ENCODE results near the gene NFYC.

NFYC gene

DNA sequence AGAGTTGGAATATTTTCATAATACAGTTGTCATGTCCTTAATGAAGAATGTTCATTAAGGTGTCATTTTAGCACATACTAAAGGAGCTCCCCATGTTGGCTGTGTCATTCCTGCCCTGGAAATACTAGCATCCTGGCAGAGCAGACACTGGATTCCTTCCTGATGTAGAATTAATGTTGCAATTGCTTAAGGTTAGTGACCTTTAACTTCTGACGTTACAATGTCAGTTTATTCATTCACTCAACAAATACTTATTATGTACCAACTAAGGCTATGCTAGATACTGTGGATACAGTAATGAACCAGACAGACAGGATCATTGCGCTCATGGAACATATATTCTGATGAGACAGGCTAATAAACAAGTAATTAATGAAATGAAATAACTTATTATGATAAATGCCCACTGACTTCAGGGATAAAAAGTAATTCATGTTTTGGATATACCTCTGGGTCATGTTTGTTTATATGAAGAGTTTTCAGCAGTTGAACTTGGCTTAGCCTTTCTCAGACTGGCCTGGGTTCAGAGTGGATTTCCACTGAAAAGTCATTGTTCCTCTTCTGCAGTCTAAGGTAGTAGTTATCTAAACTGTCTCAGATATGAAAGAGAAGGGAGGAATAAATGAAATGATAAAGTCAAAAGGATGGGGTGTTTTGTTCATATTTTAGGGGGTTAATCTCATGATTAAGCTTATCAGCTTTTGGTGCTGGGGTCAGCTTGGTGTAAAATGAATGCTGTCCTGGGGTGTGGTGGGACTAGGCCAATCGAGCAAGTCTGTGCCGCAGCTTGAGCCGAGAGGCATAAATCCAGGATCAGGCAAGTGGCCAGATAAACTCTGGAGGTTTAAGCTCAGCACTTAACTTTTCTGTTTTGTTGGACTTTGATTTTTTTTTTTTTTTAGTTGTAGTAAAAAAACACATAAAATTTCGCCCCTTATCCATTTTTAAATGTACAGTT lies 48.8 kb downstream of the NFYC start:
- no peak for DNase-seq

DNA sequence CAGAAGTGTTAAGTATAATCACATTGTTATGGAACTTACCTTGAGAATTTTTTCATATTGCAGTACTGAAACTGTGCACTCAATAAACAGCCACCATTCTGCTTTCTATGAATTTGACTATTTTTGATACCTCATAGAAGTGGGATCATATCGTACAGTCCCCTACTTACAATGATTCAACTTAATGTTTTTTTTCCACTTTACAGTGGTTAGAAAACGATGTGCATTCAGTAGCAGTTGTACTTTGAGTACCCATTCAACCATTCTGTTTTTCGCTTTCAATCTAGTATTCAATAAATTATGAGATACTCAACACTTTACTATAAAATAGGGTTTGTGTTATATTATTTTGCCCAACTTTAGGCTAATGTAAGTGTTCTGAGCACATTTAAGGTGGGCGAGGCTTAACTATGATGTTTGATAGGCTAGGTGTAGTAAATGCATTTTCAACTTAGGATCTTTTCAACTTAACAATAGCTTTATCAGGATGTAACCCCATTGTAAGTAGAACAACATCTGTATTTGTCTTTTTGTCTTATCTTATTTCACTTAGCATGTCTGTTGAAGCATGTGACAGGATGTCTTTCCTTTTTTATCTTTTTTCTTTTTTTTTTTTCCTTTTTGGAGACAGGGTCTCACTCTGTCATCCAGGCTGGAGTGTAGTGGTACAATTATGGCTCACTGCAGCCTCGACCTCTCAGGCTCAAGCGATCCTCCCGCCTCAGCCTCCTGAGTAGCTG lies 49.7 kb downstream of the NFYC start:
- no peak for DNase-seq

DNA sequence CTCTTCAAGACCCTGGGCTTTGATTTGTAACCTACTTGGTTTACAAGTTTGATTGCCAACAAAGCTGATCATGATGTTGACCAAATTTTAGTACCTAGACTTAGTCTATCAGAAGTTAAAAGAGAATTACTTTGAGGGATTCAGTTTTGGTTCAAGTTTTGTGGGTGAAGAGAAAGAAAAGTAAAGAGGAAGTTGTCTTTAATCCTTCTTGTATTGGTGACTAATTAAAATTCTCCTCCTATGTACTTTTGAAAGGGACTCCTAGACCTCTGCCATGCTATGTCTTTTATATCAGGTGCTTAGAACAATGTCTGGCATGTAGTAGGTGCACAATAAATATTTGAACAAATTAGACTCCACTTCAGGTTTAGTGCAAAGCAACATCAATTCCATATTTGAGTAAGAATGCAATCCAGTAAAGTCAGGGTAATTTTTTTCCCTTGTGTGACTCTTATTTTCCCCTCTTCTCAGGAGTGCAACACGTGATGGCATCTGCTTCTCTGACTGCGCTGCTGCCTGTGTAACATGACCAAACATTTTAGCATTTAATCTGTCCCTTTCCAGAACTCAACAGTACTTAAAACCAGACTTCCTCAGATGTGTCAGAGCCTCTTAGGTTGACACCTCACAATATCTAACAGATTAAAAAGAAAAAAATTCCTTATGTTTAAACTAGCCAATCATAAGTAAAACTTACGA lies 51.0 kb downstream of the NFYC start:
- no peak for DNase-seq

DNA sequence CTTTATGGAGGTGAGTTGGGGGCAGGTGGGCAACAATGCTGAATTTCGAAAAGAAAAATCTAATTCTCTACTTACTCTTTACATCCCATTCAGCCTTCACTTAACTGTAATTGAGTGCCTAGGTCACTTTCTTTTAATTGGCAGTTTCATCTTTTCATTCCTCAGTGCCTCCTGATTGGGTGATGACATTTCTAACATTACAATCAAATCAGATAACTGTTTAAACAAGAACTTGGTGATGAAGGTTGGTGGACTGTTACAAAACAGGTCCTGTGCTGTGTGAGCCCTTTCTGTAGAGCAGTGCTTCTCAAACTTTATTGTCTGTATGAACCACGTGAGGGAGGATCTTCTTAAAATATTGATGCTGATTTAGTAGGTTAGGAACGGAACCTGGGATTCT lies 51.9 kb downstream of the NFYC start:
- no peak for DNase-seq

DNA sequence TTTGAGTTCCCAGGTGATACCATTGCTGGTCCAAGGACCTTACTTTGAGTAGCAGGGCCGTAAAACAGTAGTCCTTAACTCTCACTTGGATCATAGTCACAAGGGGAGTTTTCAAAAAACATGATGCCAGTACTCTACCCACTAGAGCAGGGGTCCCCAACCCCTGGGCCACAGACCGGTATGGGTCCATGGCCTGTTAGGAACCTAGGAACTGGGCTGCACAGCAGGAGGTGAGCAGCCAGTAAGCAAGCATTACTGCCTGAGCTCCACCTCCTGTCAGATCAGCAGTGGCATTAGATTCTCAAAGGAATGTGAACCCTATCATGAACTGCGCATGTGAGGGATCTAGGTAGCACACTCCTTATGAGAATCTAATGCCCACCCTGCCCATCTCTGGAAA lies 52.4 kb downstream of the NFYC start:
- no peak for DNase-seq

DNA sequence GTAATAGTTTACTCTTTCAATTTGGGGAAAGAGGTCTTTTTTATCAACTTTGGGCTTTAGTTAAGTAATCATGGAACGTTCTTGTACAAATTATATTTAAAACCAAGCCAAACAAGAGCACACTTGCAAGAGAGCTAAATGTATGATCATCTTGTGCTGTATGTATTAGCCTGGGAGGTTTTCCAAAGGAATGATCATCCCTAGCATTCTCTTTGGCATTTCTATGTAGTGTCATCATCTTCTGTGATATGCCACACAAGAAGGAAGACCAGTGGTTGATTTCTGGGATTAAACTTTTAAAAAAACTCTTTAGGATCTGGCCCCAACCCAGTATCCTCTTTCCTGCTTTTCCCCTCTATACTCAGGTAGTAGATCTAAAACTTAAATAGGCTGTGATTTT lies 53.7 kb downstream of the NFYC start:
- no peak for DNase-seq

DNA sequence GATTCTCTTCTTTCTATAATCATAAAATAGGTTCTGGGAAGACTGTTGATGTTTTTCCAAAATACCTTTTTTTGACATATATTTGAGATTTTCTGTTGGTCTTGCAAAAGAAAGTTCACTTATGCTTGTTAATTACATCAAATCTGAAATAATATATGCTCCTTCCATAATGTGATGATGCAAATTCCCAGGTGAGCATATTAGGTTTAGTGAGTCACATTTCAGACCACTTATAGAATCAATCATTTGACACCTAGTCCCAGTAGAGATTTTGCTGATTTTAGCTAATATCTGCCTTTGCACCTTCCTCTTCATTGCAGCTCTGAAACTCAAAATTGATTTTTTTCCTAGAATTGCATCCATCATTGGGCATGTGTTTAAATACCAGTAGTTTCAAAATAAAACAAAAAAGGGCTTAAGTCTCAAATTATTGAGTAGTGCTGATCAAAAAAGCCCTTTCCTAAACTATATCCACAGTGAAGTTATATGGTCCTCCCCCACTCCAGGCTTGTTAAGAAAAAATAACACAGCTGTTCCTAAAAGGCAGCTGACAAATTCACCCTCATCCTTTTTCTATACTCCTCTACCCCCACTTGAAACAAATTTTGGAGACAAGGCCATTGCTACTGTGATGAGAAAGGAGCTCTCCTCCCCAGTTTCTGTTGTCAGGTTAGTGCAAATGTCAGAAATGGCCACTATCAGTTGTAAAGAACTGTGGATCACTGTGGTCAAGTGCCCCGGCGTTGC lies 55.0 kb downstream of the NFYC start:
- no peak for DNase-seq

DNA sequence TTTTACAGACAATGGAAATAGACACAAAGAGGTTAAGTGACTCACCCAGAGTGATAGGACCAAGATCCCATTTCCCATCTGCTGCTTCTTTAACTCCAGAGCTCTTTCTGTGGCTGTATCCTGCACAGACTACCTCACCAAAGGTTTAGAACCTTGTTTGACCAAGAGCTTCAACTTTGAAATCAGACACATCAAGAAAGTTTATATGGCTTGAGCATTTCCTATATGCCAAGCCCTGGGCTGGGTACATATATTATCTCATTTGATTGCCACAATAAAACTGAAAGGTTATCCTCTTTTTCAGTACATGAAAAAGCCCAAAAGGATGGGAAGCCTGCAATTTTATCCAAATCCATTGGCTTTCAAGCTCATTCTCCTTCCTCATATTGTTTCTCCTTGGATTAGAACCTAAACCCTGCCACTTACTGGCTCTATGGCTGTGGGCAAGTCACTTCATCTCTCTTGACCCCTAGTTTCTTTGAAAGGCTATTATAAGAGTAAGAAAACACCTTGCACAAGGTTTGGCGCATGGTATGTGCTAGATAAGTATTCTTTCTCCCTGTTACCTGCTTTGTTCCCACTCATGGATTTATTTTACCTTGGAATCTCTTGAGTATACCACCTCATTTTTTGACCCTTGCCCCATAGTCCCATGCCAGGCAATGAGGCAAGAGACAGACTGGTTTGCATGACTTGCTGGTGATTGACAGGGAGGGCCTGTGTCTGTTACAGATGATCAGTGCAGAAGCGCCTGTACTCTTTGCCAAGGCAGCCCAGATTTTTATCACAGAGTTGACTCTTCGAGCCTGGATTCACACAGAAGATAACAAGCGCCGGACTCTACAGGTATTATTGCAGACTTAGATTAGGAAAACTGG lies 57.6 kb downstream of the NFYC start:
- no peak for DNase-seq

DNA sequence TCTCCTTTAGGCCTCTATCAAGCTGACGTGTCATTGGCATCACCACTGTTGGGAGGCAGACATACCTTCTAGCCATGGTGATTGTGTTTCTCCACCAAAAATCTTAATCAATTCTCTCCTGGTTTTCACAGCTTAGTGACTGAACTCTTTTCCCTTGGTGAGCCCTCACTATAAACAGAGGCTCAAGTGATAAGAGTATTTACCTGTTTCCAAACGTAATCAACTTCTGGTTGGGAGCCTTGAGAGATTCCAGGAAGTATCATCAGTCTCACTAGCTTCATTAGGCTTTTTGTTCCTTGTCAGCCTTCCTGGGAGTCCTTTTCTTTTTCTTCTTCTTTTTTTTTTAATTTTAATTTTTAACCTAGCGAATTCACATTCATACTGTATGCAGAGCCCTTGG lies 58.3 kb downstream of the NFYC start:
- no peak for DNase-seq

DNA sequence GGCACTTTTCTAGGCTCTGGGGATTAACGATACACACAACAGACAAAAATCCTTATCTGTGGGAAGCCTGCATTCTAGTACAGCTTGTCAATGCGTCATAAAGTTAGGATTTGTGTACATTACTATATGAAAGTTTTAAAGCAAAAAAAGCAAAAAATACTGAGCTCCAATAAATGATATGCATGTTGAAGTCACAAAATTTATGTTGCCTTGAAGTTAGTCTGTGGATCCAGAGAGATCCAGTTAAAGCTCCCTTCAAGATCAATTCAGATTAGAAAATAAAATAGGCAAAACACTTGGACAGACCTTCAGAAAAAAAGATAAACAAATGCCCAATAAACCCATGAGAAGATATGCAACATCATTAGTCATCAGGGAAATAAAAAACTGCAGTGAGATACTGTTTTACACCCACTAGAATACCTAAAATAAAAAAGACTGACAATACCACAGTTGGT lies 59.0 kb downstream of the NFYC start:
- DNase-seq = no peak

DNA sequence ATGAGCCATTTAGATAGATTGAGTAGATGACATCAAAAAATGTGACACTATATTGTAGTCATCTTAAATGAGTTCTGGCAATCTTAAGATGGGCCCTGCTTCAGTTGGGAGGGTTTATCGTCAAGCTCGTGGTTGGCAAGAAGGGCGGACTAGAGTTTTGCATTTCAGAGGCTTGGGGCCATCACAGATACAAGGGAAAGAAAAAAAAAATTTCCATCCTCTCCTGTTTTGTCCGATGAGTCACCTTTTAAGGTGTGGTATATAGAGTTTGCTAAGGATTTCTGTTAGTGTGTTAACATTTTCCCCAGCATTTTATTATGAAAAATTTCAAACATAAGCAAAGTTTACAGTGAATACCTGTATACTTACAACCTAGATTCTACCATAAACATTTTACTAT lies 60.3 kb downstream of the NFYC start:
- DNase-seq = no peak

DNA sequence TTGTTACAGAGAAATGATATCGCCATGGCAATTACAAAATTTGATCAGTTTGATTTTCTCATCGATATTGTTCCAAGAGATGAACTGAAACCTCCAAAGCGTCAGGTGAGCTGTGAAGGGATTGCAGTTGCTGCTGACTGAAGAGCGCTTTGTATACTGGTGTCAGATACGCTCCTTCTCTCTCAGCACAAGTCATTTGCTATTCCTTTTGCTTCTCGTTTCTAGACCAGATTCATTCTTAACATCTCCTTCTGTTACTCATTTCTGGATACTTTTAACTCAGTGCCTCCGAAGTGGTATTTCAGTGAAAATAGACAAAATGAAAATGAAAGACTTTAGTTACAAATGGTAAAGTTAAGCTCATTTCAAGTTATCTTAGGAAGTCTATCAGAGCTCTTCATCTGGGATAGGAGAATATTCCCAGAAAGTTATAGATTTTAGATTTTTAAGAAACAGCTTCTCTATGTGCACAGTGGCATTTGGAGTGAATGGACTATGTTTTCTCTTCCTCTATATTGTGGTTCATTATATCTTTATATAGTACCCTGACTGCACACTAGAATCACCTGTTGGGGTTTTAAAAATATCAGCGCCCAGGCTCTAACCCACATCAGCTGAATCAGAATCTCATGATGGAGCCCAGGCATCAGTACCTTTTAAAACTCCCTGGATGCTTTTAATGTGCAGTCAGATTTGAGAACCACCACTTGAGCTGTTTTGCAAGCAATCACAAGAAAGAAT lies 61.8 kb downstream of the NFYC start:
- no peak for DNase-seq

DNA sequence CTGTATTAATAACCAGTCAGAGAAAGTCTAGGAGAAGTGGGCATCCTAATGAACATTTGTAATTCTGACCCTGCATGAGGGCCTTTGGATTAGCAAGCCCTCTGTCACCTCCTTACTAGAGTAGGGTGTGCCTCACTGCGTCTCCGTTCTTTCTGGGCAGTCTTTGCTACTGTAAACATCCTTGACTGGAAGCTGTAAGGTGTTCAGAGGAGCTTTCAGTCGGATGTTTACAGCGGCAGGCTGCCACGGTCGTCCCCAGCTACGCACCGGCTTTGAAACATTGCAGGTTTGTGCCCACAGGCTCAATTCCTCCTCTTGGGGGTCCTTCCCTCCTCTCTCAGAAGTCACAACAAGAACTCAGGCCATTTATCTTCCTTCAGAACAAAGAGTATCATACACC lies 62.7 kb downstream of the NFYC start:
- DNase-seq = no peak

DNA sequence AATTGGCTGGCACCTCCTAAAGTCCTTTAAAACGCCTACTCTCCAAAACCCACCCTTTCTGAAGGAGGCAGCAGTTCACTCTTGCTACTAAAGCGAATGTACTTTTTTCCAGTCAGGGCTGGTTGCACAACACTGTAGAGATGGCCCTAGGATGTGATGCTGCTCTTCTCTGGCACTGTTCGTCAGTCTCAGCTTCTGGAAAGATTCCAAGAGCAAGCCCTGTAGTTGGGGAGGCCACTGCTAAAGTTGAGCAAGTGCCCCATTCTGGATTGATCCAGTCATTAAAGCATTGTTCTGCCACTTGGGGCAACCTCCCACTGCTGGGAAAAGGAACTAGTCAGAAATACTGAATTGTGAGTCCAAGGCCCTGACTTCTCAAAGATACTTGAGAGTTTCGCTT lies 63.6 kb downstream of the NFYC start:
- DNase-seq = no peak

DNA sequence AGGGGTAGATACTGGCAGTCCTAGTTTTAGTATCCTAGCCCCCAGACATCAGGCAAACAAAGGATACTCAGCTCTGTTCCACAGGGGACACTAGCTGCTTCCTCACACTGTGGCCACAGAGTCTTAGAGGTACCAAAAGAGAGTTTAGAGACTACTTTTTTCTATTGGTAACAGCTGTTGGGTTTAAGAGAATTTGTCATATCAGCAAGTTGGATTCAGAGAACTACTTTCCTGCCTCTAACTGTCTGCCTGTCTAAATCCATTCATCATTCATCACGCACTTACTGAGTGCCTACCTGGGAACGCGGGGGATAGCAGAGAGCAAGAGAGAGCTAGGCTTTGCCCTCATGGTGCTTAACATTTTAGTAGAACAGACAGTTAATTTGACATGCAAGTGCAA lies 65.0 kb downstream of the NFYC start:
- no peak for DNase-seq

DNA sequence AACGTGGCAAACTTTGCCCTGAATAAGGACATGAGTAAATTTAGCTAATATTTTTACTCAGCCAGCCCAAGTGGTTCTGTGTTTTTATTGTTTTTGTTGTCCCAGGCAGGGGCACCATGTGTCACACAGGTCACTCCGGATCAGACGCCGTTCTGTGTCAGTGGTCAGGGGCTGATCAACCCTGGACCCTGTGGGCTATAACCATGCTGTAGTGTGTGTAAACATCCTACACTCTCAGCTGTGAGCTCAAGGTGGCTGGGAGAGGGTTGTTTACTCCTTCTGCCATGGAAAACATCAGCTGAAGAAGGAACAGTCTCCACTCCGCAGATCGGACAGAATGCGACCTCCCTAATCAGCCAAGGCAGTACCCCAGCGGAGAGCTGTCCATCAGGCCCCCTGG lies 65.6 kb downstream of the NFYC start:
- DNase-seq = no peak

DNA sequence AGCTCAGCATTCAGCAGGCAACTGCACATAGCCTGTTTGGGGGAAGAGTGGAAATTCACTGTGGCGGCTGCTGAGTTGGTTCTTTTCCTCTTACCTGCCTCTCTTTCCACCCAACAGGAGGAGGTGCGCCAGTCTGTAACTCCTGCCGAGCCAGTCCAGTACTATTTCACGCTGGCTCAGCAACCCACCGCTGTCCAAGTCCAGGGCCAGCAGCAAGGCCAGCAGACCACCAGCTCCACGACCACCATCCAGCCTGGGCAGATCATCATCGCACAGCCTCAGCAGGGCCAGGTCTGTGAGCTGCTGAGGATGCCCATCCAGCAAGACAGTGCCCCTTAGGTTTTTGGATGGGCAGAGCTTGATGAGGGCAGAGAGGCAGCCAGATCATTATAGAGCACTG lies 66.5 kb downstream of the NFYC start:
- no peak for DNase-seq

DNA sequence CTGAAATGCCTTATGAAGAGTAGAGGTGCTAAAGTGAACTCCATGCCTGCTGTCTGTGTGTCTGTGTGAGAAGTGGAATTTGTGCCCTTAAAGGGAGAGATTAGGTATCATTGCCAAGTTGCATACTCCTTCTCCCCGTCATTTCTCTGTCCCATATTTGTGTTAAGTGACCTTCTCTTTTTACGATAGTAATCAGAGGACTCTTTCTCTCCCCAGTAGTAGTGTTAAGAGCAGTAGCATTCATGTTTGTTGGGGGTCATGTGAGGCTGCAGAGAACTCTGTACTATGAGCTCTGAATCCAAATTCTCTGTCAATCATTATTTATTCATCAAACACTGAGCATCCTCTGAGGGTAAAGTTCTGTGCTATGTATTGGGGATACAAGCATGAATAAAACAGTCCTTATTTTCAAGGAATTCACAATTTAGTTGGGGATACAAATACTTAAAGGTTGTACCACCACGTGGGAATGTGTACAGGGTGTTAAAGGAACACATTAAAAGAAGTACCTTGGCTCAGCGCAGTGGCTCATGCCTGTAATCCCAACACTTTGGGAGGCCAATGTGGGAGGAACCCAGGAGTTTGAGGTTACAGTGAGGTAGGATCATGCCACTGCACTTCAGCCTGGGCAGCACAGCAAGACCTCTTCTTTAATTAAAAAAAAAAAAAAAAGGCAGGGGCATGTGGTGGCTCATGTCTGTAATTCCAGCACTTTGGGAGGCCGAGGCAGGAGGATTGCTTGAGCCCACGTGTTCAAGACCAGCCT lies 67.3 kb downstream of the NFYC start:
- DNase-seq = no peak

DNA sequence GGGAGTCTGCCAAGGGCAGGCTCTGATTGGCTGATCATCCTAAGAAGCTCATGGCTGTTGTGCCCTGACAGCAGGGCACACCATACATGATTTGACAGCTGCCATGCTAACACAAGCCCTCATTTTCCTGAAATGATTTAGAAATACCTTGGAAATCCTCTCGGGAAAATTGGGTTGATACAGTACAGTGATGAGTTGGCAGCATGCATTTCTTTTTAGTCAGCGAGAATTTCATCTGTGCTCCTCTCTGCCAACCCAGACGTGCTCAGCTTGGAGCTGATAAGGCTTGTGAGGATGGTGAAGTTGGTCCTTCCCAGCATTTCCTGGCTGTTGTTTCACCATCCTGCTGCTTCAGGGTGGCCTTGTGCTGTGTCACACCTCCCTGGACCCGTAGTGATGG lies 69.5 kb downstream of the NFYC start:
- no peak for DNase-seq

All from activated naive CD4-positive, alpha-beta T cell treated with Interleukin-2 at 50 U/mL for 16 hours (primary cell).